Mesodermal cell (in vitro differentiated cells): ENCODE measurements around the gene FREM1. TPM values are rescaled to one million over a fixed set of nuclear protein-coding genes. Genes with fewer than 3 reads are reported as not detected.

Source experiments
- H3K27ac ChIP-seq: 2 replicates; pipeline ENCODE4 v1.7.0; 2013; ENCODE audit warnings: mild to moderate bottlenecking, low read depth, low read length, moderate library complexity; ENCODE audit not compliant: severe bottlenecking
- H3K36me3 ChIP-seq: 2 replicates; pipeline ENCODE4 v1.7.1; 2013; ENCODE audit warnings: mild to moderate bottlenecking, low read length, moderate library complexity; ENCODE audit not compliant: control insufficient read depth, insufficient read depth
- H3K4me1 ChIP-seq: one replicate; pipeline ENCODE4 v1.7.1; 2013; ENCODE audit warnings: mild to moderate bottlenecking, low read length; ENCODE audit not compliant: insufficient read depth, control insufficient read depth, poor library complexity, severe bottlenecking
- H3K4me3 ChIP-seq: 2 replicates; pipeline ENCODE4 v1.7.0; 2013; ENCODE audit warnings: low read length, control low read depth, mild to moderate bottlenecking; ENCODE audit not compliant: insufficient read depth, poor library complexity, severe bottlenecking; ENCODE audit errors: extremely low read depth
- H3K9me3 ChIP-seq: 2 replicates; pipeline ENCODE4 v1.7.1; 2013; ENCODE audit warnings: mild to moderate bottlenecking, low read length, moderate library complexity; ENCODE audit not compliant: control insufficient read depth
- whole genome bisulfite sequencing, 2 experiments: methylation state at CpG; one replicate each; pipeline ENCODE4 v1.1.5; 2013; ENCODE audit warnings: missing lambda C conversion rate in 2 of 2; ENCODE audit not compliant: insufficient coverage in 2 of 2; 5-methylcytosine and 5-hydroxymethylcytosine counted together
- polyA plus RNA-seq, 2 experiments: library from polyadenylated mRNA; stranded (reverse); fragments of 50-300 nt; gene quantifications; one replicate each; pipeline ENCODE4 v1.2.3, GENCODE V29; 2013

Gene FREM1
- polyA plus RNA-seq (2013, experiment 1 of 2), result 25.0 TPM
- 32.9 TPM for polyA plus RNA-seq (2013, experiment 2 of 2)

GRCh38 chr9:14909961-14910805 is at the start of gene FREM1:
TSS of gene FREM1 (minus strand) at chr9:14910428. CDS start at chr9:14868977, 41,451 bp downstream.
- Histone ChIP-seq H3K9me3 (no peaks in the 10 kb centered on the region), H3K27ac (peak within 1 kb of the TSS; percentile 84), H3K4me3 (peak within 1 kb of the TSS; percentile 24), H3K36me3 (no peaks in the 10 kb centered on the region), H3K4me1 (no peaks in the 10 kb centered on the region)
- 22 to 26% methylated on average over 15 to 17 of the region's 18 CpGs for WGBS, 2 experiments

- Histone ChIP-seq H3K4me3 (no peak overlapping the region), H3K36me3 (no peaks in the 10 kb centered on the region), H3K27ac (no peak overlapping the region), H3K9me3 (no peaks in the 10 kb centered on the region), H3K4me1 (no peaks in the 10 kb centered on the region)
Measured at GRCh38 chr9:14958989-14959388, 48.8 kb upstream of the FREM1 start.

- H3K27ac ChIP-seq, result no peak overlapping the region
- H3K36me3 ChIP-seq, result no peaks in the 10 kb centered on the region
- WGBS, 2 experiments, result 71 to 79% methylated on average over 2 of the region's 2 CpGs
- H3K4me3 ChIP-seq, result no peak overlapping the region
- no peaks in the 10 kb centered on the region for H3K9me3 ChIP-seq
- no peaks in the 10 kb centered on the region for H3K4me1 ChIP-seq
Measured at GRCh38 chr9:14957109-14957508, 46.9 kb upstream of the FREM1 start.

GRCh38 chr9:14956208-14956607 is 46.0 kb upstream of the FREM1 start:
- no peak overlapping the region for H3K27ac ChIP-seq
- 88 to 100% methylated on average over 1 to 2 of the region's 2 CpGs for WGBS, 2 experiments

GRCh38 chr9:14945351-14945750 is 35.1 kb upstream of the FREM1 start:
- 78 to 87% methylated on average over 1 to 2 of the region's 4 CpGs for WGBS, 2 experiments
- Histone ChIP-seq H3K9me3 (no peaks in the 10 kb centered on the region), H3K4me3 (no peak overlapping the region), H3K36me3 (no peaks in the 10 kb centered on the region), H3K4me1 (no peaks in the 10 kb centered on the region), H3K27ac (no peak overlapping the region)

More at GRCh38 chr9:14956208-14956607, 46.0 kb upstream of the FREM1 start:
- Histone ChIP-seq H3K9me3 (no peaks in the 10 kb centered on the region), H3K4me1 (no peaks in the 10 kb centered on the region), H3K36me3 (no peaks in the 10 kb centered on the region), H3K4me3 (no peak overlapping the region)

GRCh38 chr9:14941501-14942405 is 31.5 kb upstream of the FREM1 start:
- H3K36me3 ChIP-seq, result no peaks in the 10 kb centered on the region
- no peak overlapping the region for H3K4me3 ChIP-seq
- no peaks in the 10 kb centered on the region for H3K4me1 ChIP-seq
- WGBS, 2 experiments, result 88 to 100% methylated on average over 4 to 6 of the region's 7 CpGs
- no peak overlapping the region for H3K27ac ChIP-seq
- H3K9me3 ChIP-seq, result no peaks in the 10 kb centered on the region

- no peak overlapping the region for H3K4me3 ChIP-seq
- H3K9me3 ChIP-seq, result no peaks in the 10 kb centered on the region
- H3K36me3 ChIP-seq, result no peaks in the 10 kb centered on the region
- no peaks in the 10 kb centered on the region for H3K4me1 ChIP-seq
- no peak overlapping the region for H3K27ac ChIP-seq
- 55 to 81% methylated on average over 4 of the region's 4 CpGs for WGBS, 2 experiments
Measured at GRCh38 chr9:14939378-14939777, 29.1 kb upstream of the FREM1 start.

- Histone ChIP-seq H3K4me3 (no peak overlapping the region), H3K36me3 (no peaks in the 10 kb centered on the region), H3K9me3 (no peaks in the 10 kb centered on the region), H3K27ac (peak overlapping the region; percentile 93), H3K4me1 (no peaks in the 10 kb centered on the region)
- WGBS, 2 experiments, result no CpG with 5 or more reads among the region's 2 CpGs
Measured at GRCh38 chr9:14937216-14937615, 27.0 kb upstream of the FREM1 start.

GRCh38 chr9:14936491-14936890 is 26.3 kb upstream of the FREM1 start:
- 86 to 88% methylated on average over 4 of the region's 4 CpGs for WGBS, 2 experiments
- Histone ChIP-seq H3K27ac (peak overlapping the region; percentile 93), H3K4me1 (no peaks in the 10 kb centered on the region), H3K36me3 (no peaks in the 10 kb centered on the region), H3K4me3 (no peak overlapping the region), H3K9me3 (no peaks in the 10 kb centered on the region)

- no peaks in the 10 kb centered on the region for H3K4me1 ChIP-seq
- peak overlapping the region; percentile 93 for H3K27ac ChIP-seq
- no peaks in the 10 kb centered on the region for H3K9me3 ChIP-seq
- no peak overlapping the region for H3K4me3 ChIP-seq
- H3K36me3 ChIP-seq, result no peaks in the 10 kb centered on the region
- 80% methylated on average over 1 of the region's 1 CpG; no CpG with 5 or more reads in 1 of the 2 experiments for WGBS, 2 experiments
Measured at GRCh38 chr9:14935964-14936363, 25.7 kb upstream of the FREM1 start.
